IMR-90 (cell line): Measurements from ENCODE around the gene EVL. TPM values are rescaled to one million over a fixed set of nuclear protein-coding genes. Genes with fewer than 3 reads are reported as not detected.

Experiments
- ATAC-seq: fragments of 200-7000 bp; cut with Tn5 transposase; 2 replicates; pipeline ENCODE4 v1.9.1; 2020; ENCODE audit warnings: low read depth, mild to moderate bottlenecking, moderate library complexity
- BruUV-seq: library from RNA; stranded (reverse); fragments of 400-500 nt; replicated peaks from 2 replicates; lab custom pipeline; 2021; lab: Mats Ljungman, UMichigan
- CTCF ChIA-PET: fragments of 300-600 bp; formaldehyde crosslinking; extraction: SDS; loops from one replicate; lab custom pipeline; 2021; ENCODE audit warnings: antibody characterized with exemption; lab: Yijun Ruan, JAX
- POLR2A ChIA-PET: fragments of 300-600 bp; sonication (Branson Sonifier 250); formaldehyde crosslinking; loops from one replicate; lab custom pipeline; 2022; ENCODE audit warnings: antibody characterized with exemption; ENCODE audit not compliant: unreplicated experiment; lab: Charles Lee
- DNase-seq: peaks from one replicate; pipeline ENCODE4 v3.0.0; 2013
- H2AFZ ChIP-seq: replicated peaks from 2 replicates; pipeline ENCODE3; 2013; ENCODE audit warnings: low read length, mild to moderate bottlenecking; ENCODE audit not compliant: poor library complexity
- H2AK5ac ChIP-seq: 2 replicates; pipeline ENCODE4 v1.6.1; 2013; ENCODE audit warnings: low read depth, low read length, inconsistent platforms
- H2AK9ac ChIP-seq: replicated peaks from 2 replicates; pipeline ENCODE3; 2013; ENCODE audit warnings: mild to moderate bottlenecking, low read depth, low read length, moderate library complexity; ENCODE audit not compliant: poor library complexity
- H2BK120ac ChIP-seq: 2 replicates; pipeline ENCODE4 v1.6.1; 2013; ENCODE audit warnings: low read depth, low read length, inconsistent platforms
- H2BK15ac ChIP-seq: 3 replicates; pipeline ENCODE4 v1.6.1; 2013; ENCODE audit warnings: low read depth, low read length, inconsistent platforms
- H2BK20ac ChIP-seq: 2 replicates; pipeline ENCODE4 v1.6.1; 2013; ENCODE audit warnings: low read depth, mild to moderate bottlenecking, inconsistent platforms, low read length, moderate library complexity
- H2BK5ac ChIP-seq: 2 replicates; pipeline ENCODE4 v1.6.1; 2013; ENCODE audit warnings: mild to moderate bottlenecking, low read depth, low read length, inconsistent platforms; ENCODE audit not compliant: poor library complexity, severe bottlenecking
- H3K14ac ChIP-seq: replicated peaks from 2 replicates; pipeline ENCODE4 v1.6.1; 2013; ENCODE audit warnings: low read depth, low read length, inconsistent platforms
- H3K18ac ChIP-seq: 2 replicates; pipeline ENCODE4 v1.6.1; 2013; ENCODE audit warnings: low read depth, low read length, control low read depth
- H3K23ac ChIP-seq: 2 replicates; pipeline ENCODE4 v1.6.1; 2013; ENCODE audit warnings: low read depth, low read length, inconsistent platforms
- H3K27ac ChIP-seq: 2 replicates; pipeline ENCODE4 v1.5.1; 2013; ENCODE audit warnings: mild to moderate bottlenecking, control low read depth, low read length; ENCODE audit not compliant: insufficient read depth
- H3K27me3 ChIP-seq: 2 replicates; pipeline ENCODE4 v1.6.1; 2013; ENCODE audit warnings: low read length; ENCODE audit not compliant: control insufficient read depth, insufficient read depth
- H3K36me3 ChIP-seq: 2 replicates; pipeline ENCODE4 v1.6.1; 2013; ENCODE audit warnings: low read length, mixed read lengths; ENCODE audit not compliant: control insufficient read depth, insufficient read depth
- H3K4ac ChIP-seq: 2 replicates; pipeline ENCODE4 v1.6.1; 2013; ENCODE audit warnings: low read depth, low read length, inconsistent platforms
- H3K4me1 ChIP-seq: 2 replicates; pipeline ENCODE4 v1.6.1; 2013; ENCODE audit warnings: low read length, mixed read lengths; ENCODE audit not compliant: control insufficient read depth, insufficient read depth
- H3K4me2 ChIP-seq: 2 replicates; pipeline ENCODE4 v1.6.1; 2013; ENCODE audit warnings: low read depth, mild to moderate bottlenecking, control low read depth, low read length, moderate library complexity
- H3K4me3 ChIP-seq: 2 replicates; pipeline ENCODE4 v1.5.1; 2013; ENCODE audit warnings: low read depth, mild to moderate bottlenecking, control low read depth, low read length, moderate library complexity; ENCODE audit not compliant: insufficient read depth
- H3K56ac ChIP-seq: 2 replicates; pipeline ENCODE4 v1.6.1; 2013; ENCODE audit warnings: low read length, inconsistent platforms; ENCODE audit not compliant: insufficient read depth; ENCODE audit errors: extremely low read depth
- H3K79me1 ChIP-seq, 2 experiments: 2 replicates each; pipeline ENCODE4 v1.6.1; 2013; ENCODE audit warnings: low read length in 2 of 2, inconsistent platforms in 1 of 2, low read depth in 1 of 2
- H3K9ac ChIP-seq: 2 replicates; pipeline ENCODE4 v1.6.1; 2013; ENCODE audit warnings: low read depth, low read length, control low read depth
- H3K9me1 ChIP-seq: 2 replicates; pipeline ENCODE4 v1.6.1; 2013; ENCODE audit warnings: low read length, inconsistent platforms; ENCODE audit not compliant: insufficient read depth
- H3K9me3 ChIP-seq: 2 replicates; pipeline ENCODE4 v1.6.1; 2013; ENCODE audit warnings: low read length; ENCODE audit not compliant: control insufficient read depth, insufficient read depth
- H4K20me1 ChIP-seq: 2 replicates; pipeline ENCODE4 v1.6.1; 2013; ENCODE audit warnings: low read length, inconsistent platforms; ENCODE audit not compliant: insufficient read depth
- H4K5ac ChIP-seq: 2 replicates; pipeline ENCODE4 v1.6.1; 2013; ENCODE audit warnings: mild to moderate bottlenecking, low read depth, low read length, control low read depth
- H4K8ac ChIP-seq, 2 experiments: 2 replicates each; pipeline ENCODE4 v1.6.1; 2013; ENCODE audit warnings: low read depth in 2 of 2, low read length in 2 of 2, control low read depth in 1 of 2, inconsistent platforms in 1 of 2
- H4K91ac ChIP-seq: 2 replicates; pipeline ENCODE4 v1.6.1; 2013; ENCODE audit warnings: low read depth, low read length, inconsistent platforms; ENCODE audit not compliant: insufficient read depth
- BHLHE40 ChIP-seq: fragments of 150-350 bp; IDR thresholded peaks from 2 replicates; pipeline ENCODE4 v1.6.1; 2016; ENCODE audit warnings: mild to moderate bottlenecking, low read depth, low read length
- CEBPB ChIP-seq: IDR thresholded peaks from 2 replicates; pipeline ENCODE4 v1.6.1; 2012; ENCODE audit warnings: low read depth, low read length, improper control_type of control experiment
- CHD1 ChIP-seq: IDR thresholded peaks from 2 replicates; pipeline ENCODE4 v1.6.1; 2012; ENCODE audit warnings: low read depth, low read length, improper control_type of control experiment
- CTCF ChIP-seq: conservative IDR thresholded peaks from 2 replicates; pipeline ENCODE4 v1.5.1; 2012; ENCODE audit warnings: mild to moderate bottlenecking, low read depth, low read length, improper control_type of control experiment
- ELK1 ChIP-seq: fragments of 150-350 bp; IDR thresholded peaks from 2 replicates; pipeline ENCODE4 v1.6.1; 2016; ENCODE audit warnings: low read depth, mild to moderate bottlenecking, low read length, moderate library complexity, borderline replicate concordance
- FOS ChIP-seq: fragments of 150-350 bp; IDR thresholded peaks from 2 replicates; pipeline ENCODE4 v1.6.1; 2016; ENCODE audit warnings: low read depth, low read length
- MAFK ChIP-seq: IDR thresholded peaks from 2 replicates; pipeline ENCODE4 v1.6.1; 2012; ENCODE audit warnings: low read depth, low read length, improper control_type of control experiment
- MAZ ChIP-seq: IDR thresholded peaks from 2 replicates; pipeline ENCODE4 v1.6.1; 2012; ENCODE audit warnings: low read depth, mild to moderate bottlenecking, low read length, improper control_type of control experiment, moderate library complexity, borderline replicate concordance
- MXI1 ChIP-seq: IDR thresholded peaks from 2 replicates; pipeline ENCODE4 v1.6.1; 2012; ENCODE audit warnings: low read depth, mild to moderate bottlenecking, low read length, moderate library complexity, borderline replicate concordance
- NFE2L2 ChIP-seq: fragments of 150-350 bp; IDR thresholded peaks from 2 replicates; pipeline ENCODE4 v1.6.1; 2016; ENCODE audit warnings: low read depth, mild to moderate bottlenecking, low read length
- POLR2A ChIP-seq: IDR thresholded peaks from 2 replicates; pipeline ENCODE4 v1.6.1; 2012; ENCODE audit warnings: mild to moderate bottlenecking, low read depth, low read length
- RAD21 ChIP-seq: IDR thresholded peaks from 2 replicates; pipeline ENCODE4 v1.6.1; 2012; ENCODE audit warnings: low read length, improper control_type of control experiment
- RCOR1 ChIP-seq: IDR thresholded peaks from 2 replicates; pipeline ENCODE4 v1.6.1; 2012; ENCODE audit warnings: mild to moderate bottlenecking, low read length, improper control_type of control experiment; ENCODE audit not compliant: insufficient replicate concordance
- RFX5 ChIP-seq: IDR thresholded peaks from 2 replicates; pipeline ENCODE4 v1.8.0; 2012; ENCODE audit warnings: low read depth, mild to moderate bottlenecking, low read length, moderate library complexity
- SMC3 ChIP-seq: fragments of 150-350 bp; IDR thresholded peaks from 2 replicates; pipeline ENCODE4 v1.6.1; 2016; ENCODE audit warnings: low read depth, mild to moderate bottlenecking, antibody characterized with exemption, low read length, moderate library complexity
- USF2 ChIP-seq: fragments of 150-350 bp; IDR thresholded peaks from 2 replicates; pipeline ENCODE4 v1.6.1; 2017; ENCODE audit warnings: mild to moderate bottlenecking, antibody characterized with exemption, low read length, low read depth
- WGBS, 2 experiments: methylation state at CpG; one replicate each; pipeline versions ENCODE4 v1.1.5 to v1.1.7; 2013; ENCODE audit warnings: missing lambda C conversion rate in 2 of 2; ENCODE audit not compliant: insufficient read length in 1 of 2; ENCODE audit errors: extremely low coverage in 2 of 2; 5-methylcytosine and 5-hydroxymethylcytosine counted together
- dilution Hi-C: fragments of 300-500 bp; cut with HindIII; formaldehyde crosslinking; loops from one replicate; pipeline ENCODE4 v1.14.3; 2018; ENCODE audit warnings: low sequenced_read_pairs; ENCODE audit not compliant: unreplicated experiment
- in situ Hi-C: fragments of 300-500 bp; cut with MboI; formaldehyde crosslinking; loops from 3 replicates; pipeline ENCODE4 v1.14.3; 2019; ENCODE audit warnings: low sequenced_read_pairs, inconsistent platforms, mixed read lengths
- intact Hi-C: fragments of 100-400 bp; cut with micrococcal nuclease; formaldehyde crosslinking; loops from 2 replicates; pipeline ENCODE4 v1.10.0; 2022
- polyA plus RNA-seq, 3 experiments: library from polyadenylated mRNA; depleted of rRNA; stranded (reverse); fragments of >200 nt; gene quantifications; 2 replicates each; pipeline ENCODE4 v1.2.3, GENCODE V29; 2012; ENCODE audit warnings: low replicate concordance in 1 of 3
- total RNA-seq: library from RNA; depleted of rRNA; stranded (reverse); fragments of >200 nt; gene quantifications from 2 replicates; pipeline ENCODE4 v1.2.3, GENCODE V29; 2012

EVL gene
- total and polyA plus RNA-seq, 2 of the 4 experiments (the other 2 are of a cell fraction): 7.2 to 36.5 TPM

GRCh38 chr14:100130521-100130920, 65.3 kb downstream of the EVL start:
- in situ Hi-C loops: no loop called here
- WGBS, 2 experiments: 89% methylated on average over 7 of the region's 11 CpGs; no CpG with 5 or more reads in 1 of the 2 experiments

More at GRCh38 chr14:100130521-100130920, 65.3 kb downstream of the EVL start:
- Histone ChIP-seq H4K20me1 (no peaks in the 10 kb centered on the region), H4K8ac (no peak overlapping the region), H3K9me1 (peaks cover 14% of the 10 kb centered on the region), H2BK120ac (no peak overlapping the region), H3K36me3 (peaks cover 42% of the 10 kb centered on the region), H2AK9ac (peak overlapping the region; percentile 52), H3K4me2 (no peak overlapping the region), H2BK15ac (no peak overlapping the region), H2AFZ (no peak overlapping the region), H2BK20ac (no peak overlapping the region), H3K79me1 (no peaks in the 10 kb centered on the region), H3K14ac (no peak overlapping the region), H3K27ac (no peak overlapping the region), H3K4me3 (no peak overlapping the region), H3K4ac (no peak overlapping the region), H3K9ac (no peak overlapping the region), H3K9me3 (no peaks in the 10 kb centered on the region), H3K56ac (no peak overlapping the region), H2BK5ac (no peak overlapping the region), H4K5ac (no peak overlapping the region), H3K18ac (no peak overlapping the region), H3K4me1 (0 out of 2 replicates have a peak, but pooled peaks cover 3% of the 10 kb centered on the region), H3K27me3 (no peaks in the 10 kb centered on the region), H3K23ac (no peak overlapping the region), H2AK5ac (no peak overlapping the region), H4K91ac (no peak overlapping the region)
- no TSS peak for BruUV-seq
- ATAC-seq: no peak
- intact Hi-C loops (no loop called here), dilution Hi-C loops (no loop called here)
- TF ChIP-seq USF2 (no peak), RCOR1 (no peak), FOS (no peak), MAZ (no peak), RFX5 (no peak), SMC3 (no peak), CHD1 (no peak), CTCF (no peak), MXI1 (no peak), POLR2A (no peak), CEBPB (no peak), BHLHE40 (no peak), MAFK (no peak), NFE2L2 (no peak), RAD21 (no peak), ELK1 (no peak)
- DNase-seq: no peak
- ChIA-PET CTCF (no interaction called here), POLR2A (no interaction called here)
